Osteocyte (in vitro differentiated cells): ENCODE results near the gene PLEKHG7. TPM values are rescaled to one million over a fixed set of nuclear protein-coding genes. Genes with fewer than 3 reads are reported as not detected.

ENCODE experiments used
- DNase-seq: peaks from one replicate; pipeline ENCODE4 v3.0.0; 2021; ENCODE audit warnings: mixed read lengths; ENCODE audit not compliant: unreplicated experiment; ENCODE audit errors: extremely low spot score
- H3K27ac Mint-ChIP-seq: one replicate; pipeline ENCODE4 v1.8.0; 2021; ENCODE audit warnings: mild to moderate bottlenecking, mixed read lengths; ENCODE audit not compliant: unreplicated experiment
- H3K27me3 Mint-ChIP-seq: one replicate; pipeline ENCODE4 v1.8.0; 2021; ENCODE audit warnings: mixed read lengths; ENCODE audit not compliant: unreplicated experiment
- H3K36me3 Mint-ChIP-seq: one replicate; pipeline ENCODE4 v1.8.0; 2021; ENCODE audit warnings: mixed read lengths; ENCODE audit not compliant: unreplicated experiment
- H3K4me1 Mint-ChIP-seq: one replicate; pipeline ENCODE4 v1.8.0; 2021; ENCODE audit warnings: mixed read lengths; ENCODE audit not compliant: unreplicated experiment
- H3K4me3 Mint-ChIP-seq: one replicate; pipeline ENCODE4 v1.8.0; 2021; ENCODE audit warnings: mild to moderate bottlenecking, moderate library complexity, mixed read lengths; ENCODE audit not compliant: unreplicated experiment
- H3K9me3 Mint-ChIP-seq: one replicate; pipeline ENCODE4 v1.8.0; 2021; ENCODE audit warnings: mixed read lengths; ENCODE audit not compliant: unreplicated experiment
- total RNA-seq: library from RNA; stranded (reverse); gene quantifications from 2 replicates; pipeline ENCODE4 v1.2.1, GENCODE V29; 2021
- TF ChIP-seq, protein P1 (sequence below): fragments of 200-600 bp; sonication (generic); IDR thresholded peaks from 2 replicates; pipeline ENCODE4 v1.5.0; 2021; ENCODE audit warnings: antibody characterized with exemption, mild to moderate bottlenecking, moderate library complexity

Gene PLEKHG7
- total RNA-seq, 1 donor from 2014 or later = not detected

DNA sequence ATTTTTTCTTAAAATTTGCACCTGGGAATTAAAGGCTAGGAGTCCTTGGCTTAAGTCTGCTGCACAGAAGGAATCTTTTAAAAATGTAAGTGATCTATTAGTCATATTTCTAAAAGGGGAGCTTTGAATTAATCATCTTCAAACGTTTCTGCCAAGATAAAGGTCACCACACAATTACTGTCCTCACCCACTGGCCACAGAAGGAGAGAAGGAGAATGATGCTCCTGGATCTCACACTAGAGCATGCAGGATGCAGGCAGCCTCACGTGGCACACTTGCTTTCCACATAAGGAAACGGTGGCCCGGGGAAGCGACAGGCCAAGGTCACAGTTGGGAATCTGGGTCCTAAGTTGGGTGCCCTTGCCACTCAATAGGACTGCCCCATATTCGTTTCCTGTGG is 16.9 kb downstream of the PLEKHG7 start:
- Mint-ChIP-seq H3K27ac (no peak overlapping the region), H3K4me3 (no peak overlapping the region), H3K4me1 (no peaks in the 10 kb centered on the region), H3K27me3 (no peaks in the 10 kb centered on the region), H3K36me3 (no peaks in the 10 kb centered on the region), H3K9me3 (peaks cover 3% of the 10 kb centered on the region)
- DNase-seq = no peak
- TF ChIP-seq, protein P1, sequence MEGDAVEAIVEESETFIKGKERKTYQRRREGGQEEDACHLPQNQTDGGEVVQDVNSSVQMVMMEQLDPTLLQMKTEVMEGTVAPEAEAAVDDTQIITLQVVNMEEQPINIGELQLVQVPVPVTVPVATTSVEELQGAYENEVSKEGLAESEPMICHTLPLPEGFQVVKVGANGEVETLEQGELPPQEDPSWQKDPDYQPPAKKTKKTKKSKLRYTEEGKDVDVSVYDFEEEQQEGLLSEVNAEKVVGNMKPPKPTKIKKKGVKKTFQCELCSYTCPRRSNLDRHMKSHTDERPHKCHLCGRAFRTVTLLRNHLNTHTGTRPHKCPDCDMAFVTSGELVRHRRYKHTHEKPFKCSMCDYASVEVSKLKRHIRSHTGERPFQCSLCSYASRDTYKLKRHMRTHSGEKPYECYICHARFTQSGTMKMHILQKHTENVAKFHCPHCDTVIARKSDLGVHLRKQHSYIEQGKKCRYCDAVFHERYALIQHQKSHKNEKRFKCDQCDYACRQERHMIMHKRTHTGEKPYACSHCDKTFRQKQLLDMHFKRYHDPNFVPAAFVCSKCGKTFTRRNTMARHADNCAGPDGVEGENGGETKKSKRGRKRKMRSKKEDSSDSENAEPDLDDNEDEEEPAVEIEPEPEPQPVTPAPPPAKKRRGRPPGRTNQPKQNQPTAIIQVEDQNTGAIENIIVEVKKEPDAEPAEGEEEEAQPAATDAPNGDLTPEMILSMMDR = no peak

DNA sequence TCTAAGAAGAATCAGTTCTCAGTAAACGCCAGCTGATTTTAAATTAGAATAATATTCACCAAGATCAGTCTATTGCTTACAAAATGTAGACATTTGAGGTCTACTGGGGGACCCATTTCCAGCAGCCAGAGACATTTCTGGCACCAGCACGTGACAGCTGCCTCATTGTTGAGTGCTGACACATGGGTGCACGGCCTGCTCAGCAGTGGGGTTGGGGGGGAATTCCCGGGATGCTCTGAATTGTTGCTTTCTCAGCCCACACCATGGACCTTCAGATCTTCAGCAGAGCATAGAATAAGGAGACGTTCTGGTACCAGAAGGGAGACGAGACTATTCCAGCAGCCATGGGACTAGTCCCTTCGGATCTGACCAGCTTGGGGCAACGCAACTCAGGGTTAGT is 18.3 kb downstream of the PLEKHG7 start:
- peaks cover 8% of the 10 kb centered on the region for H3K9me3 Mint-ChIP-seq
- H3K27me3 Mint-ChIP-seq = no peaks in the 10 kb centered on the region
- H3K4me1 Mint-ChIP-seq = no peaks in the 10 kb centered on the region
- TF ChIP-seq, protein P1 = no peak
- no peak for DNase-seq
- no peaks in the 10 kb centered on the region for H3K36me3 Mint-ChIP-seq
- no peak overlapping the region for H3K27ac Mint-ChIP-seq
- no peak overlapping the region for H3K4me3 Mint-ChIP-seq

DNA sequence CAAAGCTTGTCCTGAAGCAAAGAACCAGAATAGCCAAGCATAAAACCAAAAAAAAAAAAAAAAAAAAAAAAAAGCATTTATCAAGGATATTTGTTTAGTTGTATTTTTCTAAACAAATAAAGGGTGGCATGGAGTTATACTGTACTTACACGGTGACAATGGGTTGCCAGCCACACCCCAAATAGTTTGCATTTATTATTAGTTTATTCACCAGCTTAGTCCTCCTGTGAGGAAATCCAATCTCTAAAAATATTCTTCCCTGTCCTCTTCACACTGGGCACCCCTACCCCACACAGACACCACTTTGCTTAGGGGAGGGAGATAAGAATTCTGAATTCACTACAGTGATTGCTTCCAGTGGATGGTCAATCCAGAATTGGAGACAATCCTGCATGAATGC is 18.9 kb downstream of the PLEKHG7 start:
- Mint-ChIP-seq H3K36me3 (no peaks in the 10 kb centered on the region), H3K27ac (no peak overlapping the region), H3K27me3 (no peaks in the 10 kb centered on the region), H3K4me1 (no peaks in the 10 kb centered on the region), H3K9me3 (peaks cover 8% of the 10 kb centered on the region), H3K4me3 (no peak overlapping the region)
- TF ChIP-seq, protein P1 = no peak
- no peak for DNase-seq

DNA sequence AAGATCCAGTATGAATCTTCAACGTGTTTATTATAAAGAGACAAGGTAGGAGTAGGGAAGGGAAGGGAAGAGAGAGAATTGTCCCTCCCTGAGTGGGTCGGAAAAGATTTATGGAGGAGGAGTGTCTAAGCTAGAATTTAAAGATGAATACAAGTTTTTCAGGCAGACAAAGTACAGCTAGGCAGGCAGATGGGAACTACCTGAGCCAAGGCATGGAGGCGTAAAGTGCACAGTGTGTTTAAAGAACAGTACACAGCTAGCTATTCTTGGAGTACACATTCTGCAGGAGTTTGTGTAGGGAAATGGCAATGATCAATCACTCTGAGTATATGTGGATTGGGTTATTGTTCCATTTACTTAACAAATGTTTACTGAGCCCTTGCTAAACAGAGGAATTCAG is 20.1 kb downstream of the PLEKHG7 start:
- Mint-ChIP-seq H3K9me3 (peaks cover 8% of the 10 kb centered on the region), H3K36me3 (no peaks in the 10 kb centered on the region), H3K27me3 (no peaks in the 10 kb centered on the region), H3K4me1 (no peaks in the 10 kb centered on the region), H3K27ac (no peak overlapping the region), H3K4me3 (no peak overlapping the region)
- no peak for DNase-seq
- TF ChIP-seq, protein P1 = no peak

DNA sequence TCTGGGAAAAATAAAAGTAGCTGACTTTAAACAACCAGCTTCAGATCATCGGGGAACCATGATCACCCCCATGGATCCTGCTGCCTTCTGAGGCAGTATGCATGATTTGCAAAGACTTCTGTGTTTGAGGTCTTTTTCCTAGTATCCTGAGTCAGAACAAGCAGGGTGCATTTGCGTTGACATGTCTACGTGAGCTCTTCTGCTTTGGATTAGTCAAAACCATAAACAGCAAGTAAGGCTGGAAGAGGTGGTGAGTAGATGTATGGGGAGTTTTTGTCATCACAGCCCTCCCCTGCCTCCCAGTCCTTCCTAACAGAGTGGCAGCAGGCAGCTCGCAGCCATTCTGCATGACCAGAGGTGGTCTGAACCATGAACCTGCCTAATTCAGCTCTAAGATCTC is 24.1 kb downstream of the PLEKHG7 start:
- H3K9me3 Mint-ChIP-seq = peaks cover 8% of the 10 kb centered on the region
- no peaks in the 10 kb centered on the region for H3K4me1 Mint-ChIP-seq
- H3K27ac Mint-ChIP-seq = no peak overlapping the region
- no peaks in the 10 kb centered on the region for H3K27me3 Mint-ChIP-seq
- TF ChIP-seq, protein P1 = no peak
- no peaks in the 10 kb centered on the region for H3K36me3 Mint-ChIP-seq
- no peak overlapping the region for H3K4me3 Mint-ChIP-seq
- no peak for DNase-seq
